GM19193 (cell line): ENCODE results near the gene SLC25A21.

Experiments
- POLR2A ChIP-seq: IDR thresholded peaks from 4 replicates; pipeline ENCODE4 v1.6.1; 2011; ENCODE audit not compliant: insufficient read depth, insufficient read length; ENCODE audit errors: extremely low read depth

Gene SLC25A21

GRCh38 chr14:36860831-36861230 lies 311.6 kb downstream of the SLC25A21 start:
- TF ChIP-seq POLR2A, result no peak

- no peak for TF ChIP-seq POLR2A
Measured at GRCh38 chr14:36859119-36859518, 313.3 kb downstream of the SLC25A21 start.

GRCh38 chr14:36857842-36858445 lies 314.5 kb downstream of the SLC25A21 start:
- no peak for TF ChIP-seq POLR2A

DNA sequence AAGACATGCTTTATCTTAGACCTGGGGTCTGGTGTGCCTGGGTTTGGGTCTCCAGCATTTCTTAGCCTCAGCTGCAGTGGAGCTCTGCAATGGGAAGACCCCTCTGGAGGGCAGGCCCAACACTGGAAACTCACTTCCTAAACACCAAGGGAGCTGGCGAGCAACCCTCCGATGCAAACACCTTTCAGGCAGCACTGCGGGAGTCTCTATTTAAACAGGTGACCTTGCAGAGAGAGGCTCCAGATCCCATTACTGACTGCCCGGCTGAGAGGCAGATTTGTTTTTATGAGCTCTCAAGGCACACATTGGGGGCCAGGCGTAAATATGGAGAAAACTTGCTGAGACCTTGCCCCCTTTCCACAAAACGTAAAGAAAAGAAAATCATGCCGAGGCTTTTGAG lies 315.3 kb downstream of the SLC25A21 start:
- TF ChIP-seq POLR2A, result no peak

- TF ChIP-seq POLR2A, result no peak
Measured at GRCh38 chr14:36856095-36856878, 316.1 kb downstream of the SLC25A21 start.

DNA sequence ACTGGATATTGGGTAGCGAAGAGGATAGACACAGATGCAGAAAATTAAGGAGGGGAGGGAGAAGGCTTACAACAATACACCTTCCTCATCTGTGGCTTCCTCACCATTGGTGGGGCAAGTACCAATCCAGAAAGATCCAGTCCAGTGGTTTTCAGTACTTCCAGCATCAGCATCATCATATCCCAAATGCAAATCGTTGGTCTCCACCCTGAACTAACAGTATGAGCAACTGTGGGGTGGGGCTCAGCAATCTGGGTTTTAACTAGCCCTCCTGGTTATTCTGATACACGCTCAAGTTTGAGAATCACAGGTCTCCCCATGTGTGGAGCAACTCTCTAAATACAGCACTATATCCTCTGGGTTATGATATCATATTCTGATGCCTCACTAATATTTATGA lies 317.0 kb downstream of the SLC25A21 start:
- no peak for TF ChIP-seq POLR2A

DNA sequence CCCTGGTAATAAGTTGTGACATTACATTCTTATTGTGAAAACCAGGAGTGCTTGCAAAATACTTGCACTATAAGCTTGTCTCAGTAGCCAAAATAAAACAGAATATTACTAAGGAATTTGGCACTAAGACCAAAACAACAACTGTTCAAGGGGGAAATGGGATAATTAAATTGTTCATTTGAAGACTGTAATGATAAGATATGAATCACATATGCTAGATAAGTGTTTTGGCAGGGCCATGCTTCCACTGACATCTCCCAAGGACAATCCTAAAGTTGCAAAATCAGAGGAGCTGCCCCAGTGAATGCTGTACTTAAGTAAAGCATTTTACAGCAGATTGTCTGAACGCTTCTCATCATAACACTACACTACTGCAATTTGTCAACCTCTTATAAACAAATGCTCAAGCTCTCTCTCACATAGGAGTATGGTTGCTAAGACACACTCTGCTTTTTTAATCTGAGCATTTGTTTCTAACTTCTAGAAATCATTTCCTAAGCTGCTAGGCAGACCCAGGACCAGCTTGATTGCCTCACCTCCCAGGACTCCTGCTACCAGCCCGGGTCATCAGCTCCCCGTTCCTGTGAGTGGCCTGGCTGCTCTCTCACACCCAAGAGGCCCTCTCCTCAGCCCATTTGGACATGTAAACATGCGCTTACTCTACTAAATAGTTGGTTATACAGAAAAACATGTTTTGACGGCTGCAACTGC lies 319.3 kb downstream of the SLC25A21 start:
- TF ChIP-seq POLR2A, result no peak

GRCh38 chr14:36848213-36848612 lies 324.2 kb downstream of the SLC25A21 start:
- no peak for TF ChIP-seq POLR2A

- TF ChIP-seq POLR2A, result no peak
Measured at GRCh38 chr14:36847366-36847765, 325.0 kb downstream of the SLC25A21 start.

- no peak for TF ChIP-seq POLR2A
Measured at GRCh38 chr14:36845356-36846012, 326.9 kb downstream of the SLC25A21 start.

DNA sequence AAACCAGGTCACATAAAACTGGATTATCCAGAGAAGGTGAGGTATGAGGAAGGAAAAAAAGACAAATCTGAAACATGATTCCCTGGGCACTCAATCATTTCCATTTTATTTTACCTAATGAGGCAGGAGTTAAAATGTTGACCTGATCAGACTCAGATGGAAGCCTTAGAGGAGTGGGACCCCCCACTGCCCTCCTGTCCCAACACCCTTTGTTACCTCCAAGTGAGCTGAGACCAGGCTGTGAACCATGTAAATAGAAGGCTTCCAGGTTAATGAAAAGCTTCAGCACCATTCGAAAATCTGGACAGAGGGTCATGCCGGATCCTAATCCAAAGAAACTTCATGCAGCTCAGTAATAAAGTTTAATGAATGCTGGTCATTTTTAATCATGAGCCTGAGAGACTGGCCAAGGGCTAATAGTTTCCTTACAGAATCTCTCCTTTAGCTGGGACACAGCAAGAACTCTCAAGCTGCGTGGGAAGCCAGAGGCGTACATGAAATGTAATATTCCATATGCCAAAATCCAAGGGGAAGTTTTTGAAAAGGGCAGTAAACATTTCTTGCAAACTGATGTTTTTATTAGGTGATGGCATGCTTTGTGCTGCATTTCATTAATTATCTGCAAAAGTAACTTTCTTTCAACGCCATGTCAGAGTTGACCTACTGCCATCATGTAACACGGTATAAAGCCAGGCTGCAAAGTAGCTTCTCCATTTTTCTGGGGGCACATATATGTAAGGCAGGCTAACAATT lies 327.8 kb downstream of the SLC25A21 start:
- no peak for TF ChIP-seq POLR2A

DNA sequence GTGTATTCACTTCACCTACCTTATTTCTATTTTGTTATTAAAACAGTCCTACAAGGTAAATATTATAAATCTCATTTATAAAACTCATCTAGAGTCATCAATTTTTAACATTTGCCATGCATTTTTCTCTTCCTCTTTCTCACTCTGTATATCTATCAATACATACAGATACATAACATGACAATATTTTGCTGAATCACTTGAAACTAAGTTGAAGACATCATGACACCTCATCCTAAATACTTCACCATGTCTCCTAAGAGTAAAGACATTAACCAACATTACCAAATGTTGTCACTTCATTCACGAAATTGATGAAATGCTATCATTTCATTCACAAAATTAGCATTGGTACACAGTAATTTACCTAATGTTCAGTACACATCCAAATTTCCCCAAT lies 329.0 kb downstream of the SLC25A21 start:
- no peak for TF ChIP-seq POLR2A

DNA sequence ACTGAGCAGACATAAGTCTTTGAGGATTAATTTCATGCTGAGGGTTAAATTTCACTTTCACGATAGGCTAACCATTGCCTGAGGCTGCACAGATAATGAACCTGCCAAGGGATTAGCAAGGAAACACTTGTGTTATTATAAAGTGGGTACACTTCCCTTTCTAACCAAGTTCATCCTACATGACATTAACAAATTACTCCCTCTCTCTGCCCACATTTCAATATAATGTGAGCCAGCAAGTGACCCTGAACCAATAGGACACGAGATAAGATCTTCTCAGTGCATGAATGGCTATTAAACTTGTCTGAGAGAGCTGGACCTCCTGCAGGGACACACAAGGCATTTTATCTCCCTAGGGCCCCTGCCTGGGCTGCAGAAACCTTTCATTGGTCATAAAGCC lies 337.3 kb downstream of the SLC25A21 start:
- no peak for TF ChIP-seq POLR2A

- TF ChIP-seq POLR2A, result no peak
Measured at GRCh38 chr14:36834293-36834692, 338.1 kb downstream of the SLC25A21 start.

DNA sequence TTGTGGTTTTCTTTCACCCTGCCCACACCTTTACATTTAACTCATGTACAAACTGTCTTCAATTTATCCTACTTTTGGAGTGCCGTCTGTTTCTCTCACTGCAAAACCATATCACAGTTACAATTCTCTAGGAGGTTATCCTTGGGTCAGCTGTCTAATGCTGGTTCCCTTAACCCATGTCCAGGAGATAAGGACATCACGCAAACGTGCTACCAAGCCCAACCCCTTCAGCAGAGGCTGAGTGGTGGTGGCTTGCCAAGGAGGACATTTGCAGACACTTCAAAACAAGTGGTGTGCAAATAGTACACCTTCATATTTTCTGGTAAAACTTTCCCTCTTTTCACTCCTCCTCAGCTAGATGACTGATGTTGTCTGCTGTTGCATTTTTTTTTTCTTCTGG lies 342.9 kb downstream of the SLC25A21 start:
- no peak for TF ChIP-seq POLR2A

DNA sequence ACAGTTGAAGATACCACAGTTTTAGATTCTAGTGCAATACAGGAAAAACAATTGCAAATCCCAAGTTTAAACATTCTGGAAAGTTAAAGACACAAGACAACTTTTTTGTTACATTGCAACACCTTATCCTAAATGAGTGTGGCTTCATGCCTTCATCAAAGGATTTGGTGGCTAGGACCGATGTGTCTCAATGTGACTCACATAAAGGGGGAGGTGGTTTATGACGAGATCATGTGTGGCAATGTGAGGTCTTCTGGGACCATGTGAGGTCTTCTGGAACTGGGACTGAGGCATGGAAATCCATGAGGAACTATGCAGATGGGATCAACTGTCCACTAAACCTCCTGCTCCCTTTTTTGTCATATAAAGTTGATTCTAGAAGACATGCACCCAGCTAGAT lies 344.5 kb downstream of the SLC25A21 start:
- no peak for TF ChIP-seq POLR2A

GRCh38 chr14:36826614-36827013 lies 345.8 kb downstream of the SLC25A21 start:
- TF ChIP-seq POLR2A, result no peak
